GM18517 (cell line): ENCODE measurements around the gene ZNF727.
"Not testable (repeated sequence)": the region's sequence is repeated elsewhere in the genome, so short reads cannot be mapped to it uniquely, and the experiment has no call there.

ENCODE experiments used
- ATAC-seq: cut with Tn5 transposase; IDR thresholded peaks from one replicate; pipeline ENCODE4 v1.9.1; 2021; ENCODE audit warnings: mild to moderate bottlenecking, moderate library complexity; ENCODE audit not compliant: unreplicated experiment

ZNF727 gene

DNA sequence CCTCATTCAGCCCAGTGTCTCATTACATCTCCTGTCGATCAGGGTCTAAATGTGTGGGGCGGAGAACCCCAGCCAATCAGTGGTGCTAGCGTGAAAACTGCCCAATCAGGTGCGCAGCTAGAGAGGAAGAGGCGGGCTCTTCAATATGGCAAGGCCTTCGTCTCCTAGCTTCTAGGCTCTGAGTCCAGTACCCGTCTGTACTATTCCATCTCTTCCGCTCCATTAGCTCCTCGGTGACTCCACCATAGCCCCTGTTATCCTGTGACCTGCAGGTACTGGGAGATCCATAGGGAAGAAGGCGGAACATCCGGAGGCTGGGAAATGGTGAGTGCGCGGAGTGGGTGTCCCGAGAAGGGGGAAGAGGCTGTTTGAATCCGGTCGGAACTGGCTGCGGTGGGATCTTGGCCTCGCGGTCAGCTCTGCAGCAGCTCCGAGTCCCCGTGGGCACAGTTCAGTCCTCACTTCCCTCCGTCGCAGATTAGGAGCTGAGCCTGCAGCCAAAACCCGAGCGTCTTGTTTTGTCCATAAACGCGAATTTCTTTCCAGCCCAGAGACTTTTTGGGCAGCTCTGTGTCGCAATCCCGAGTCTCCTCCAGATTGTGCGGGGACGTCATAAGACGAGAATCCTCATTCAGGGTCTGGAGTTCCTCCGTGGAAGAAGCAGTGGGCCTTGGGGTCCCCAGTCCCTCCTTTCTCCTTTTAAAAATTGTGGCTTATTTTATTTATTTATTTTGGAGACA is at the start of gene ZNF727:
Gene ZNF727 (plus strand): TSS at position 134 of the 740 bp plus-strand sequence. CDS start 188 bp downstream, at position 322.
- ATAC-seq = no peak

DNA sequence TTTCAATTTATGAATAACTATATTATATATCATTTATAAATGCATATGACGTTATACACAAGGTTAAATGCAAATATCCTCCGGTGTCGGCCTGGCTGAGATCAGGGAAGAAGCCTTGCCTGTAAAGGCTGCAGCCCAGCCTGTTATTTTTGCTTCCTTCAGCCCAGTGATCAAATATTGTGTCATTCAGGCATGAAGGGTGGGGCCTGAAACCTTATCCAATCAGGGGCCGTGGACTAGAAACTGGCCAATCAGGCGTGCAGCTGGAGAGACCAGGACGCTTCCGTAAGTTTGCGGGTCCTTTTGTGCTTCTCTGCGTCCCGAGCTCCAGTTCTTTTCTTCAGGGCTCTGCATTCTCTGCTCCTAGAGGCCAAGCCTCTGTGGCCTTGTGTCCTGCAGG is 46.7 kb upstream of the ZNF727 start, which contains the start of gene ZNF722:
Gene ZNF722 (plus strand): TSS at position 301 of the 400 bp plus-strand sequence. CDS start 113 bp downstream, outside the sequence.
- ATAC-seq = no peak

- ATAC-seq = not testable (repeated sequence)
Observed at GRCh38 chr7:64015496-64015895, 29.7 kb upstream of the ZNF727 start.

- ATAC-seq = no peak
Observed at GRCh38 chr7:64035388-64035787, 9.8 kb upstream of the ZNF727 start.

GRCh38 chr7:64037095-64037494 is 8.1 kb upstream of the ZNF727 start:
- ATAC-seq = no peak

GRCh38 chr7:64046041-64046389 is 781 bp downstream of the ZNF727 start:
- no peak for ATAC-seq

DNA sequence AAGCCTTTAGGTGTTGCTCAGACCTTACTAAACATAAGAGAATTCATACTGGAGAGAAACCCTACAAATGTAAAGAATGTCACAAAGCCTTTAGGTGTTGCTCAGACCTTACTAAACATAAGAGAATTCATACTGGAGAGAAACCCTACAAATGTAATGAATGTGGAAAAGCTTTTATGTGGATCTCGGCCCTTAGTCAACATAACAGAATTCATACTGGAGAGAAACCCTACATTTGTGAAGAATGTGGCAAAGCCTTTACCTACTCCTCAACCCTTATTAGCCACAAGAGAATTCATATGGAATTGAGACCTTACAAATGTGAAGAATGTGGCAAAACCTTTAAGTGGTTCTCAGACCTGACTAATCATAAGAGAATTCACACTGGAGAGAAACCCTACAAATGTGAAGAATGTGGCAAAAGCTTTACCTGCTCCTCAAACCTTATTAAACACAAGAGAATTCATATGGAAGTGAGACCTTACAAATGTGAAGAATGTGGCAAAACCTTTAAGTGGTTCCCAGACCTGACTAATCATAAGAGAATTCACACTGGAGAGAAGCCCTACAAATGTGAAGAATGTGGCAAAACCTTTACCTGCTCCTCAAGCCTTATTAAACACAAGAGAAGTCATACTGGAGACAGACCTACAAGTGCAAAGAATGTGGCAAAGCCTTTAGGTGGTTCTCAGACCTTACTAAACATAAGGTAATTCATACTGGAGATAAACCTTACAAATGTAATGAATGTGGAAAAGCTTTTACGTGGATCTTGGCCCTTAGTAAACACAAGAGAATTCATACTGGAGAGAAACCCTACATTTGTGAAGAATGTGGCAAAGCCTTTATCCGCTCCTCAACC is 32.8 kb downstream of the ZNF727 start:
- ATAC-seq = not testable (repeated sequence)

GRCh38 chr7:64078699-64078994 is 33.4 kb downstream of the ZNF727 start:
- ATAC-seq = no peak

- ATAC-seq = no peak
Observed at GRCh38 chr7:64087501-64087900, 42.3 kb downstream of the ZNF727 start.

DNA sequence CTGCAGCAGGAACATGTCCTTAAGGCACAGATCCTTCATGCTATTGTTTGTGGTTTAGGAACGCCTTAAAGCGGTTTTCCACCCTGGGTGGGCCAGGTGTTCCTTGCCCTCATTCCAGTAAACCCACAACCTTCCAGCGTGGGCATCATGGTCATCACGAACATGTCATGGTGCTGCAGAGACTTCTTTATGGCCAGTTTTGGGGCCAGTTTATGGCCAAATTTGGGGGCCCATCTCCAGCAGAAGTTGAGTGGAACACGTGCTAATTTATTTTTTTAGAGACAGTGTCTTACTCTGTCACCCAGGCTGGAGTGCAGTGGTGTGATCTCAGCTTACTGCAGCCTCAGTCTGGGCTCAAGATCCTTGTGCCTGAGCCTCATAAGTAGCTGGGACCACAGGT is 43.6 kb downstream of the ZNF727 start:
- not testable (repeated sequence) for ATAC-seq
